Muscle of leg (tissue), 11 donors: ENCODE data around the gene RPH3AL. TPM values are rescaled to one million over a fixed set of nuclear protein-coding genes. Genes with fewer than 3 reads are reported as not detected.
"Not testable (repeated sequence)": the region's sequence is repeated elsewhere in the genome, so short reads cannot be mapped to it uniquely, and the experiment has no call there.

Experiments used
- DNase-seq: peaks from one replicate; pipeline ENCODE4 v3.0.0; 2013
- H3K27ac ChIP-seq: one replicate; pipeline ENCODE4 v1.5.1; 2013; ENCODE audit warnings: mild to moderate bottlenecking, low read length, control low read depth
- H3K27me3 ChIP-seq: one replicate; pipeline ENCODE4 v1.6.1; 2013; ENCODE audit warnings: low read length; ENCODE audit not compliant: control insufficient read depth, insufficient read depth
- H3K36me3 ChIP-seq: one replicate; pipeline ENCODE4 v1.6.1; 2013; ENCODE audit warnings: low read length; ENCODE audit not compliant: control insufficient read depth, insufficient read depth
- H3K4me1 ChIP-seq: one replicate; pipeline ENCODE4 v1.6.1; 2013; ENCODE audit warnings: low read length; ENCODE audit not compliant: control insufficient read depth, insufficient read depth
- H3K4me3 ChIP-seq: one replicate; pipeline ENCODE4 v1.5.1; 2013; ENCODE audit warnings: low read length, control low read depth
- H3K9me3 ChIP-seq: replicated peaks from 2 replicates; pipeline ENCODE4 v1.6.1; 2013; ENCODE audit warnings: low read depth, low read length; ENCODE audit not compliant: control insufficient read depth
- WGBS: methylation state at CpG from one replicate; pipeline ENCODE4 v1.1.5; 2013; ENCODE audit warnings: missing lambda C conversion rate; ENCODE audit not compliant: insufficient coverage; 5-methylcytosine and 5-hydroxymethylcytosine counted together
- polyA plus RNA-seq, 8 donors: library from polyadenylated mRNA; unstranded; fragments of 120-200 nt; gene quantifications; one replicate each; pipeline versions ENCODE4 v1.2.1 to v1.2.3, GENCODE V29; 2013; ENCODE audit warnings: inconsistent platforms in 1 of 8, low replicate concordance in 1 of 8; ENCODE audit not compliant: insufficient read length in 8 of 8, insufficient read depth in 1 of 8
- total RNA-seq: library from RNA; stranded (reverse); fragments of 120-200 nt; gene quantifications from one replicate; pipeline ENCODE4 v1.2.4, GENCODE V29; 2013

The RPH3AL gene
- total and polyA plus RNA-seq, 9 donors: 3.0 to 6.1 (median 4.8) TPM

- H3K27me3 ChIP-seq: peaks cover 4% of the 10 kb centered on the region
- no peak overlapping the region for H3K4me3 ChIP-seq
- 79% methylated on average over 20 of the region's 28 CpGs for WGBS
- DNase-seq: no peak
- H3K9me3 ChIP-seq: no peaks in the 10 kb centered on the region
- H3K27ac ChIP-seq: no peak overlapping the region
- H3K36me3 ChIP-seq: no peaks in the 10 kb centered on the region
- peaks cover 50% of the 10 kb centered on the region for H3K4me1 ChIP-seq
These were observed 27.2 kb upstream of the RPH3AL start for GRCh38 chr17:379531-380465.

- WGBS: 79% methylated on average over 4 of the region's 5 CpGs
- Histone ChIP-seq H3K36me3 (no peaks in the 10 kb centered on the region), H3K27me3 (no peaks in the 10 kb centered on the region), H3K27ac (no peak overlapping the region), H3K4me3 (no peak overlapping the region), H3K4me1 (peaks cover 37% of the 10 kb centered on the region), H3K9me3 (no peaks in the 10 kb centered on the region)
- DNase-seq: no peak
These were observed 25.5 kb upstream of the RPH3AL start for GRCh38 chr17:378068-378467.

DNA sequence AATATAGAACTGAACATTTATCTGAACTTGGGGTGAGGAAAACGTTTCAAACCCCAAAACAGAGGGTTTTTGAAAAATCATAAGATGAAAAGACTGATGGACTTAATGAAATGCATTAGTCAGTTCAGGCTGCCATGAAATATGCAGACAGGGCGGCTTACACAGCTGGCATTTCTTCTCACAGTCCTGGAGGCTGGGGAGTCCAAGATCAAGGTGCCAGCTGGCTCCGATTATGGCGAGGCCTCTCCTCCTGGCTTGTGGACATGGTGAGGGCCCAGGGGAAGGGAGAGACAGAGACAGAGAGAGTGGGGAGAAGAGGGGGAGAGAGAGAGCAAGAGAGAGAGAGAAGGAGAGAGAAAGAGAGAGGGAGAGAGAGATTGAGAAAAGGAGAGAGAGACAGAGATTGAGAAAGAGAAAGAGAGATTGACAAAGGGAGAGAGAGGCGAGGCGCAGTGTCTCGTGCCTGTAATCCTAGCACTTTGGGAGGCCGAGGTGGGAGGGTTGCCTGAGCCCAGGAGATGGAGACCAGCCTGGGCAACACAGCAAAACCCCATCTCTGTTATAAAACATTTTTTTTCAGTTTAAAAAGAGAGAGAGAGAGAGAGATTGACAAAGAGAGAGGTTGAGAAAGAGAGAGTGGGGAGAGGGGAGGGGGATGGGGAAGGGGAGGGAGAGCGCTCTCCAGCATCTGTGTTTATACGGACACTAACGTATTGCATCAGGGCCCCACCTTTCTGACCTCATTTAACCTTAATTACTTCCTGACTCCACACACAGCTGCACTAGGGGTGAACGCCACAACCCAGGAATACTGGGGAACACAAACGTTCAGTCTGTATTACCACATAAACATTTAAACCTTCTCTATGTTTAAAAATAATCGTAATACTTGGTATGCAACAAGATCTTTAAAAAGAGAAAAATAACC lies 24.6 kb upstream of the RPH3AL start:
- WGBS: 25% methylated on average over 8 of the region's 14 CpGs

GRCh38 chr17:373613-374230 lies 21.1 kb upstream of the RPH3AL start:
- no peaks in the 10 kb centered on the region for H3K27me3 ChIP-seq
- H3K36me3 ChIP-seq: no peaks in the 10 kb centered on the region
- no peak overlapping the region for H3K27ac ChIP-seq
- H3K4me1 ChIP-seq: peaks cover 12% of the 10 kb centered on the region
- WGBS: 81% methylated on average over 4 of the region's 7 CpGs
- no peak overlapping the region for H3K4me3 ChIP-seq
- no peak for DNase-seq
- peaks cover 2% of the 10 kb centered on the region for H3K9me3 ChIP-seq

More for the DNA sequence above, 24.6 kb upstream of the RPH3AL start:
- Histone ChIP-seq H3K4me3 (no peak overlapping the region), H3K36me3 (no peaks in the 10 kb centered on the region), H3K9me3 (no peaks in the 10 kb centered on the region), H3K27ac (peak overlapping the region; percentile 20), H3K4me1 (peaks cover 28% of the 10 kb centered on the region), H3K27me3 (no peaks in the 10 kb centered on the region)
- peak; percentile 74 for DNase-seq

- WGBS: 53% methylated on average over 7 of the region's 18 CpGs
These were observed 19.8 kb upstream of the RPH3AL start for GRCh38 chr17:372157-373152.

DNA sequence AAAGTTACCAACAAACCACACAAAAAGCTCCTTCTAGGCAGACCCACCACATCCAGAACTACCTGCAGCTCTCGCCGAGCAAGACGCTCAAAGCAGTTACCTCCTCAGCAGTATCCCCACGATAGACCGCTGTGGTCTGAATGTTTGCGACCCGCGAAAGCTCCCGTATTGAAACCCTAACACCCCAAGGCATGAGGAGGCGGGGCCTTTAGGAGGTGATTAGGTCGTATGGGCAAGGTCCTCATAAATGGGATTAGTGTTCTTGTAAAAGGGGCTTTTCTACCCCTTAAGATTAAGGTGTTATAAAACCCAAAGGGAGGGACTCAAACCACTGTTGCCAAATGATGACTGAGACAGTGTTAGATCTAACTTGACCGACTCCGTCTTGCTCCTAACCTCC lies 19.0 kb upstream of the RPH3AL start:
- Histone ChIP-seq H3K4me1 (peaks cover 4% of the 10 kb centered on the region), H3K36me3 (no peaks in the 10 kb centered on the region), H3K27ac (no peak overlapping the region), H3K27me3 (no peaks in the 10 kb centered on the region), H3K4me3 (no peak overlapping the region), H3K9me3 (peaks cover 2% of the 10 kb centered on the region)
- no peak for DNase-seq
- WGBS: no CpG with 5 or more reads among the region's 13 CpGs

More at GRCh38 chr17:372157-373152, 19.8 kb upstream of the RPH3AL start:
- peaks cover 9% of the 10 kb centered on the region for H3K4me1 ChIP-seq
- H3K27ac ChIP-seq: no peak overlapping the region
- peaks cover 2% of the 10 kb centered on the region for H3K9me3 ChIP-seq
- DNase-seq: no peak
- no peak overlapping the region for H3K4me3 ChIP-seq
- H3K27me3 ChIP-seq: no peaks in the 10 kb centered on the region
- no peaks in the 10 kb centered on the region for H3K36me3 ChIP-seq

GRCh38 chr17:367656-368055 lies 15.0 kb upstream of the RPH3AL start:
- H3K4me3 ChIP-seq, H3K27ac ChIP-seq, H3K27me3 ChIP-seq, H3K36me3 ChIP-seq, DNase-seq, H3K4me1 ChIP-seq, H3K9me3 ChIP-seq: not testable (repeated sequence)
- WGBS: 95% methylated on average over 16 of the region's 17 CpGs

DNA sequence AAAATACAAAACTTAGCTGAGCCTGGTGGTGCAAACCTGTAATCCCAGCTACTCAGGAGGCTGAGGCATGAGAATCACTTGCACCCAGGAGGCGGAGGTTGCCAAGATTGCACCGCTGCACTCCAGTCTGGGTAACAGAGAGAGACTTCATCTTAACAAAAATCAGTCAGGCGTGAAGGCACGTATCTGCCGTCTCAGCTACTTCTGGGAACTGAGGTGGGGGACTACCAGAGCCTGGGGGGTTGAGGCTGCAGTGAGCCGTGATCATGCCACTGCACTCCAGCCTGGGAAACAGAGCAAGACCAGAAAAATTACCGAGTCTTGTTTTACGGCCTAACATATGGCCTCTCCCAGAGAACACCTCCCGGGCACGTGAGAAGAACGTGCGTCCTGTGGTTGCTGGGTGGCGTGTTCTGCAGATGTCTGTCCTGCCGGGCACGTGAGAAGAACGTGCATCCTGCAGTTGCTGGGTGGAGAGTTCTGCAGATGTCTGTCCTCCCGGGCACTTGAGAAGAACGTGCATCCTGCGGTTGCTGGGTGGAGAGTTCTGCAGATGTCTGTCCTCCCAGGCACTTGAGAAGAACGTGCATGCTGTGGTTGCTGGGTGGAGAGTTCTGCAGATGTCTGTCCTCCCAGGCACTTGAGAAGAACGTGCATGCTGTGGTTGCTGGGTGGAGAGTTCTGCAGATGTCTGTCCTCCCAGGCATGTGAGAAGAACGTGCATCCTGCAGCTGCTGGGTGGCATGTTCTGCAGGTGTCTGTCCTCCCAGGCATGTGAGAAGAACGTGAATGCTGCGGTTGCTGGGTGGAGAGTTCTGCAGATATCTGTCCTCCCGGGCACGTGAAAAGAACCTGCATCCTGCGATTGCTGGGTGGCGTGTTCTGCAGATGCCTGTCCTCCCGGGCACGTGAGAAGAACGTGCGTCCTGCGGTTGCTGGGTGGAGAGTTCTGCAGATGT lies 14.3 kb upstream of the RPH3AL start:
- not testable (repeated sequence) for H3K4me1 ChIP-seq, H3K4me3 ChIP-seq, H3K9me3 ChIP-seq, H3K27ac ChIP-seq, H3K36me3 ChIP-seq, H3K27me3 ChIP-seq
- 65% methylated on average over 27 of the region's 33 CpGs for WGBS
- peak; percentile 67 for DNase-seq
